Panc1 (cell line): ENCODE data around the gene CADM4. TPM values are rescaled to one million over a fixed set of nuclear protein-coding genes. Genes with fewer than 3 reads are reported as not detected.

Experiments
- ATAC-seq: fragments of 200-7000 bp; cut with Tn5 transposase; 2 replicates; pipeline ENCODE4 v1.9.1; 2020; ENCODE audit warnings: mild to moderate bottlenecking, moderate library complexity
- BruUV-seq: library from RNA; stranded (reverse); fragments of 400-500 nt; replicated peaks from 2 replicates; lab custom pipeline; 2021; lab: Mats Ljungman, UMichigan
- CTCF ChIA-PET: fragments of 300-600 bp; sonication (Branson Sonifier 250); formaldehyde crosslinking; loops from one replicate; lab custom pipeline; 2022; ENCODE audit warnings: antibody characterized with exemption; lab: Charles Lee
- POLR2A ChIA-PET: fragments of 300-600 bp; sonication (Branson Sonifier 250); formaldehyde crosslinking; loops from one replicate; lab custom pipeline; 2022; ENCODE audit warnings: antibody characterized with exemption; lab: Charles Lee
- DNase-seq: peaks from one replicate; pipeline ENCODE4 v3.0.0-alpha.2; 2010; ENCODE audit warnings: low read depth, low spot score
- H3K27ac ChIP-seq: 2 replicates; pipeline ENCODE4 v1.5.1; 2011; ENCODE audit warnings: mild to moderate bottlenecking, low read length, inconsistent platforms
- H3K27me3 ChIP-seq: fragments of 200-500 bp; sonication (Bioruptor generic); 2 replicates; pipeline ENCODE4 v1.6.0; 2014; ENCODE audit warnings: low read length, inconsistent platforms; ENCODE audit not compliant: control insufficient read depth, insufficient read depth
- H3K36me3 ChIP-seq: fragments of 200-500 bp; sonication (Bioruptor generic); 2 replicates; pipeline ENCODE4 v1.5.1; 2014; ENCODE audit warnings: inconsistent platforms, mild to moderate bottlenecking, low read length, moderate library complexity; ENCODE audit not compliant: control insufficient read depth, insufficient read depth
- H3K4me1 ChIP-seq: 2 replicates; pipeline ENCODE4 v1.5.1; 2011; ENCODE audit warnings: inconsistent platforms, mild to moderate bottlenecking, low read length, moderate library complexity; ENCODE audit not compliant: control insufficient read depth, insufficient read depth
- H3K4me3 ChIP-seq, 2 experiments: 2 replicates each; pipeline ENCODE4 v1.5.1; 2011 to 2012; ENCODE audit warnings: low read depth in 2 of 2, low read length in 2 of 2, mild to moderate bottlenecking in 2 of 2, inconsistent platforms in 1 of 2, moderate library complexity in 1 of 2
- H3K9me3 ChIP-seq: fragments of 200-500 bp; sonication (Bioruptor generic); 2 replicates; pipeline ENCODE4 v1.5.1; 2014; ENCODE audit warnings: low read depth, mild to moderate bottlenecking, inconsistent platforms, low read length, moderate library complexity; ENCODE audit not compliant: control insufficient read depth, insufficient read depth
- POLR2AphosphoS5 ChIP-seq: IDR thresholded peaks from 2 replicates; pipeline ENCODE4 v1.6.1; 2012; ENCODE audit warnings: mild to moderate bottlenecking, low read depth, low read length, moderate library complexity
- SIN3A ChIP-seq: IDR thresholded peaks from 2 replicates; pipeline ENCODE4 v1.6.1; 2012; ENCODE audit warnings: low read depth, mild to moderate bottlenecking, low read length, moderate library complexity, borderline replicate concordance; ENCODE audit not compliant: insufficient read depth
- TCF7L2 ChIP-seq: IDR thresholded peaks from 2 replicates; pipeline ENCODE4 v1.6.1; 2011; ENCODE audit warnings: mild to moderate bottlenecking, low read depth, low read length, inconsistent platforms
- in situ Hi-C: cut with HindIII; loops from 2 replicates; pipeline ENCODE4 v1.10.0; 2016; ENCODE audit warnings: low sequenced_read_pairs, low pct_unique_long_range_greater_than_20kb
- intact Hi-C: fragments of 100-400 bp; cut with micrococcal nuclease; formaldehyde crosslinking; loops from one replicate; pipeline ENCODE4 v1.10.0; 2022; ENCODE audit not compliant: unreplicated experiment
- total RNA-seq: library from RNA; stranded (reverse); gene quantifications from one replicate; pipeline ENCODE4 v1.2.1, GENCODE V29; 2021; ENCODE audit not compliant: unreplicated experiment
- TF ChIP-seq, protein P1 (sequence below): fragments of 450-650 bp; IDR thresholded peaks from 2 replicates; pipeline ENCODE4 v1.5.1; 2017; ENCODE audit warnings: mild to moderate bottlenecking
- TF ChIP-seq, protein P2 (sequence below), 2 experiments: IDR thresholded peaks; 2 replicates each; pipeline ENCODE4 v1.6.1; 2011 to 2012; ENCODE audit warnings: low read depth in 2 of 2, control low read depth in 1 of 2, low read length in 1 of 2, mild to moderate bottlenecking in 1 of 2, moderate library complexity in 1 of 2; ENCODE audit not compliant: insufficient read depth in 1 of 2

The CADM4 gene
- total RNA-seq, 1 experiment from 2014 or later, result 2.7 TPM

DNA sequence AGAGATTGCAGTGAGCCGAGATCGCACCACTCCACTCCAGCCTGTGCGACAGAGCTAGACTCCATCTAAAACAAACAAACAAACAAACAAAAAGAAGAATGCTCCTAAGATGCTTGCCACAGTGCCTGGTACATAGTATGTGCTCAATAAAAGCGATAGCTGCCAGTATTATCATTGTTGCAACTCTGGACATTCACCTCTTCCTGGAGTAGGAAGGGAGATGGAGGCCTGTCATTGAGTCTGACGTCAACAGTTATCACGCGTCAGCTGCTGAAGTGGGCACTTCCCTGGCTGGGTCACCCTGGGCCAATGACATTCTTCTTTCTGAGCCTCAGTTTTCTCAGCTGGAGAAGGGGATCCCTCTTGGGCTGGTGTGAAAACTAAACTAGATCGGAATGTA lies 34.5 kb upstream of the CADM4 start:
- TF ChIP-seq, protein P1, sequence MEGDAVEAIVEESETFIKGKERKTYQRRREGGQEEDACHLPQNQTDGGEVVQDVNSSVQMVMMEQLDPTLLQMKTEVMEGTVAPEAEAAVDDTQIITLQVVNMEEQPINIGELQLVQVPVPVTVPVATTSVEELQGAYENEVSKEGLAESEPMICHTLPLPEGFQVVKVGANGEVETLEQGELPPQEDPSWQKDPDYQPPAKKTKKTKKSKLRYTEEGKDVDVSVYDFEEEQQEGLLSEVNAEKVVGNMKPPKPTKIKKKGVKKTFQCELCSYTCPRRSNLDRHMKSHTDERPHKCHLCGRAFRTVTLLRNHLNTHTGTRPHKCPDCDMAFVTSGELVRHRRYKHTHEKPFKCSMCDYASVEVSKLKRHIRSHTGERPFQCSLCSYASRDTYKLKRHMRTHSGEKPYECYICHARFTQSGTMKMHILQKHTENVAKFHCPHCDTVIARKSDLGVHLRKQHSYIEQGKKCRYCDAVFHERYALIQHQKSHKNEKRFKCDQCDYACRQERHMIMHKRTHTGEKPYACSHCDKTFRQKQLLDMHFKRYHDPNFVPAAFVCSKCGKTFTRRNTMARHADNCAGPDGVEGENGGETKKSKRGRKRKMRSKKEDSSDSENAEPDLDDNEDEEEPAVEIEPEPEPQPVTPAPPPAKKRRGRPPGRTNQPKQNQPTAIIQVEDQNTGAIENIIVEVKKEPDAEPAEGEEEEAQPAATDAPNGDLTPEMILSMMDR, result no peak
- TF ChIP-seq, protein P2, sequence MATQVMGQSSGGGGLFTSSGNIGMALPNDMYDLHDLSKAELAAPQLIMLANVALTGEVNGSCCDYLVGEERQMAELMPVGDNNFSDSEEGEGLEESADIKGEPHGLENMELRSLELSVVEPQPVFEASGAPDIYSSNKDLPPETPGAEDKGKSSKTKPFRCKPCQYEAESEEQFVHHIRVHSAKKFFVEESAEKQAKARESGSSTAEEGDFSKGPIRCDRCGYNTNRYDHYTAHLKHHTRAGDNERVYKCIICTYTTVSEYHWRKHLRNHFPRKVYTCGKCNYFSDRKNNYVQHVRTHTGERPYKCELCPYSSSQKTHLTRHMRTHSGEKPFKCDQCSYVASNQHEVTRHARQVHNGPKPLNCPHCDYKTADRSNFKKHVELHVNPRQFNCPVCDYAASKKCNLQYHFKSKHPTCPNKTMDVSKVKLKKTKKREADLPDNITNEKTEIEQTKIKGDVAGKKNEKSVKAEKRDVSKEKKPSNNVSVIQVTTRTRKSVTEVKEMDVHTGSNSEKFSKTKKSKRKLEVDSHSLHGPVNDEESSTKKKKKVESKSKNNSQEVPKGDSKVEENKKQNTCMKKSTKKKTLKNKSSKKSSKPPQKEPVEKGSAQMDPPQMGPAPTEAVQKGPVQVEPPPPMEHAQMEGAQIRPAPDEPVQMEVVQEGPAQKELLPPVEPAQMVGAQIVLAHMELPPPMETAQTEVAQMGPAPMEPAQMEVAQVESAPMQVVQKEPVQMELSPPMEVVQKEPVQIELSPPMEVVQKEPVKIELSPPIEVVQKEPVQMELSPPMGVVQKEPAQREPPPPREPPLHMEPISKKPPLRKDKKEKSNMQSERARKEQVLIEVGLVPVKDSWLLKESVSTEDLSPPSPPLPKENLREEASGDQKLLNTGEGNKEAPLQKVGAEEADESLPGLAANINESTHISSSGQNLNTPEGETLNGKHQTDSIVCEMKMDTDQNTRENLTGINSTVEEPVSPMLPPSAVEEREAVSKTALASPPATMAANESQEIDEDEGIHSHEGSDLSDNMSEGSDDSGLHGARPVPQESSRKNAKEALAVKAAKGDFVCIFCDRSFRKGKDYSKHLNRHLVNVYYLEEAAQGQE (IDR thresholded peaks at IDR 0.05; ENCODE audit: insufficient read depth in 1 of 2, low read depth in 2 of 2, low read length in 1 of 2), result no peak
- no peak for TF ChIP-seq POLR2AphosphoS5
- no peak for TF ChIP-seq TCF7L2
- no peak for TF ChIP-seq SIN3A
- in situ Hi-C loops (no loop called here), intact Hi-C loops (no loop called here)
- no TSS peak for BruUV-seq
- no peaks in the 10 kb centered on the region for H3K9me3 ChIP-seq
- ChIA-PET CTCF (no interaction called here), POLR2A (no interaction called here)
- DNase-seq, result no peak
- H3K27ac ChIP-seq, result no peak overlapping the region
- H3K4me3 ChIP-seq, result no peak overlapping the region
- no peak for ATAC-seq
- H3K27me3 ChIP-seq, result no peaks in the 10 kb centered on the region
- H3K36me3 ChIP-seq, result no peaks in the 10 kb centered on the region
- peaks cover 13% of the 10 kb centered on the region for H3K4me1 ChIP-seq

DNA sequence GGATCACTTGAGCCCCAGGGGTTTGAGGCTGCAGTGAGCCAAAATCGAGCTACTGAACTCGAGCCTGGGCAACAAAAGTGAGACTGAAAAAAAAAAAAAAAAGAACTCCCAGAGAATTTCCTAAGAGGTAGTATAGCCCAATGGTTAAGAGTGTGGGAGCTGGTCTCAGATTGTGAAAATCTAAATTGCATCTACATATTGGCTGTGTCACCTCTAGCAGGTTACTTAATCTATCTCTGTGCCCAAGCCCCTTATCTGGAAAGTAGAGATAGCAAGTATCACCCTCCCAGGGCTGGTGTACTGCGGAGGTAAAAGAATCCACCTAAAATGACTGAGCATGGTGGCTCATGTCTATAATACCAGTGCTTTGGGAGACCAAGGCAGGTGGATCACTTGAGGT lies 34.0 kb upstream of the CADM4 start:
- no peaks in the 10 kb centered on the region for H3K9me3 ChIP-seq
- CTCF ChIA-PET, result no interaction called here
- ATAC-seq (no peak), DNase-seq (no peak)
- H3K27me3 ChIP-seq, result no peaks in the 10 kb centered on the region
- in situ Hi-C loops, result no loop called here
- BruUV-seq, result no TSS peak
- intact Hi-C loops, result no loop called here
- H3K27ac ChIP-seq, result no peak overlapping the region
- POLR2A ChIA-PET, result interaction anchor here (0.6 kb wide), 1 partner anchor 41 kb away, joined by 3 read pairs; no protein-coding TSS in a partner anchor
- peaks cover 13% of the 10 kb centered on the region for H3K4me1 ChIP-seq
- TF ChIP-seq, protein P2 (IDR thresholded peaks at IDR 0.05; ENCODE audit: insufficient read depth in 1 of 2, low read depth in 2 of 2, low read length in 1 of 2), result no peak
- TF ChIP-seq TCF7L2, result no peak
- TF ChIP-seq, protein P1, result no peak
- TF ChIP-seq SIN3A, result no peak
- no peak for TF ChIP-seq POLR2AphosphoS5
- no peak overlapping the region for H3K4me3 ChIP-seq
- H3K36me3 ChIP-seq, result no peaks in the 10 kb centered on the region
